GM21447 (cell line): ENCODE results near the gene DIAPH2.
A peak's percentile ranks its signal among the peaks of the same experiment; 100 is the strongest.
"Not testable (repeated sequence)": the region's sequence is repeated elsewhere in the genome, so short reads cannot be mapped to it uniquely, and the experiment has no call there.

Experiments
- ATAC-seq: cut with Tn5 transposase; IDR thresholded peaks from one replicate; pipeline ENCODE4 v1.9.1; 2021; ENCODE audit not compliant: unreplicated experiment

DIAPH2 gene

GRCh38 chrX:96714393-96714792, 29.8 kb downstream of the DIAPH2 start:
- not testable (repeated sequence) for ATAC-seq

DNA sequence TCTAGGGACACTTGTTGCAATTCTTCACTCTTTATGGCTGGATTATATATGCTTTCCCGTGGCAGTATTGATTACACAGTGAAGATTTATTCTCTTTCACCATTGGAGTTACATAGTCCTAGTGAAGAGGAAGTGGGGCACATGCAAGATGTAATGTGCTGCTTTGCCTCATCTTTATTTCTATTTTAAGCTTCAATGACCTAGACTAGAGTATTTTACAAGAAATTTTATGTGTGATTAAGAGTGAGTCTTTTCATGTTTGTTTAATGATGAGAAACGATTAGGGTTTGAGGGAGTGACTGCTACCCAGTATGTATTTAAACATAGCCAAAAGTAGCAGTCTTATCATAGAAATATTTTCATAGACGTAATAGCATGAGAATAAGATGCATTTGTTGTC, 30.8 kb downstream of the DIAPH2 start:
- ATAC-seq: no peak

- no peak for ATAC-seq
Measured at GRCh38 chrX:96719161-96719875, 34.7 kb downstream of the DIAPH2 start.

GRCh38 chrX:96721354-96721753, 36.7 kb downstream of the DIAPH2 start:
- ATAC-seq: peak; percentile 100

- ATAC-seq: no peak
Measured at GRCh38 chrX:96722781-96723180, 38.1 kb downstream of the DIAPH2 start.

DNA sequence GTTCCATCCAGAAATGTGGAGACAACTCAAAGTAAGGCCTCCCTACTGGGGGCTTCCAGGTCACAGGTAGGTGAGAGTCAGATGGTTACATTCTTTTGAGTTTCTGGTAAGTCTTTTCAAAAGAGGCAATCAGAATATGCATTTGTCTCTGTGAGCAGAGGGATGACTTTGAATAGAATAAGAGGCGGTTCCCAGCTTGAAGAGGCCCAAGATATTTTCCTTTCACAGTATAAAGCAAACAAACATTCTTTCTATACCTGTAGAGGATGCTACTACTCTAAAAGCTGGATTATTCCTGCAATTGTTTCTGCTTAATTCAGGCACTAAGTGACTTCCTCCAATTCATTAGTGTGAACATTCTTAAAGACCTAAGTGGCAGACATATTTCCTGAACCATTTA, 44.4 kb downstream of the DIAPH2 start:
- no peak for ATAC-seq

GRCh38 chrX:96729868-96730643, 45.4 kb downstream of the DIAPH2 start:
- ATAC-seq: no peak

DNA sequence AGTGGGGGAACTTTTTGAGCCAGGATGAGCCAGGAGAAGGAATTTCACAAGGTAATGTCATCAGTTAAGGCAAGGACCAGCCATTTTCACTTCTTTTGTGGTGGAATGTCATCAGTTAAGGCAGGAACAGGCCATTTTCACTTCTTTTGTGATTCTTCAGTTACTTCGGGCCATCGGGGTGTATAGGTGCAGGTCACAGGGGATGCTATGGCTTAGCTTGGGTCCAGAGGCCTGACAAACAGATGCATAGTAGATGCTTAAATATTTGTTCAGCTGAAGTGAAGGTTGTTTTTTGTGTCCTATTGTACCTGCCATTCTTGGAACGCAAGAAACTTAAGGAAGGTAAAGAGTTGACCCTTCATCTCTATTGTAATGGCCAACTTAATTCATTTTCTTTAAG, 46.4 kb downstream of the DIAPH2 start:
- not testable (repeated sequence) for ATAC-seq

- ATAC-seq: no peak
Measured at GRCh38 chrX:96743367-96744073, 58.9 kb downstream of the DIAPH2 start.

GRCh38 chrX:96752781-96753180, 68.1 kb downstream of the DIAPH2 start:
- no peak for ATAC-seq

DNA sequence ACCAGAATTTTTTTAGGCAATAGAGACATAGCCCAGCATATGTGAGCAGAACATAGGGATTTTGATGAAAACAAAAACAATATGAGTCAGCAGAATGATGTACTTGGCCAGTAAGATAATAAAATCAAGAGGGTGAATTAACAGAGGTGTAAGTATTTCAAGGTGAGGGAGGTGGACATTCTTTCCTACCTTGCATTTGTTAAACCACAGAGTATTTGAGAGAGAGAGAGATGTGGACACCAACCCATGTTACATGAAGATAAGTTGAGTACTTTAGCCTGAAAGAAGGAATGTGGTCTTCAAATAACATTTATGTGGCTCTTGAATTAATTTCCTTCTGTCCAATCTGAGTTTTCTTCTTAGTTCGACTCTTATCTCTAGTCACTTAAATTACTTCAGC, 68.6 kb downstream of the DIAPH2 start:
- ATAC-seq: no peak

- ATAC-seq: no peak
Measured at GRCh38 chrX:96756491-96756890, 71.8 kb downstream of the DIAPH2 start.

GRCh38 chrX:96761566-96761965, 76.9 kb downstream of the DIAPH2 start:
- no peak for ATAC-seq

DNA sequence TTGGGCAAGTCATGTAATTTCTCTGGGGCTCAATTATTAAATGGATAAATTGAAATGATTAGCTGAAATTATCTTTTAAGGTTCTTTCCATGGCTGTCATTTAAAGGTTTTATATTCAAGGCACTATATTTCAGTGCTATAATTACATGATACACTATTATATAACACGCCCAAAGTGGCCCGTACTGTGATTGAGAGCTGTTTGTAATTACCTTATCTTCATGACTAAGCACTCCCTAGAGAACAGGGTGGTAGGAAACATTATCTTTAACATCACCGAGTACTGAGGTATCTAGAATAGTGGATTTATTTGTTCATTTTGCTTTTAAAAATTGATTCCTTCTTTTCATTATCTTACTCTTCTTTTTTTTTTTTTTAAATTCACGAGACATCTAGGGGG, 79.0 kb downstream of the DIAPH2 start:
- no peak for ATAC-seq

- peak; percentile 70 for ATAC-seq
Measured at GRCh38 chrX:96764864-96765263, 80.2 kb downstream of the DIAPH2 start.

DNA sequence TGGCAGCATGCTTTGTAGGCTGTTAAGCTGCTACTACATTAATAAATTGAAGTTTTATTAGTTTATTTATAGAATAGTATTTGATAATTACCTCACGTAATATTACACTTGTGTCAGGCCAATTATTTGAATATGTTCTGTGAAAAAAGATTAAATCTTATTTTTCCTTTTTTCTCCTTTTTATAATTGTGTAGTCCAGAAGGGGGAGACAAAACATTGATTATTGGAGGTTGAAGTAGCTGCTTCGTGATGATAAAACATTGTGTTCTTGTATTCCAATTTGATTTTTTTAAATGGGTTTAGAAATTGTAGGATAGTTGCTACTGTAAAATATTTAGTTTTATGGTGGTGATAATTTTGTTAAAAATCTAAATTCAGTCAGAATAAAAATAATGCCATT, 85.7 kb downstream of the DIAPH2 start:
- ATAC-seq: no peak

GRCh38 chrX:96771486-96771885, 86.8 kb downstream of the DIAPH2 start:
- ATAC-seq: no peak

DNA sequence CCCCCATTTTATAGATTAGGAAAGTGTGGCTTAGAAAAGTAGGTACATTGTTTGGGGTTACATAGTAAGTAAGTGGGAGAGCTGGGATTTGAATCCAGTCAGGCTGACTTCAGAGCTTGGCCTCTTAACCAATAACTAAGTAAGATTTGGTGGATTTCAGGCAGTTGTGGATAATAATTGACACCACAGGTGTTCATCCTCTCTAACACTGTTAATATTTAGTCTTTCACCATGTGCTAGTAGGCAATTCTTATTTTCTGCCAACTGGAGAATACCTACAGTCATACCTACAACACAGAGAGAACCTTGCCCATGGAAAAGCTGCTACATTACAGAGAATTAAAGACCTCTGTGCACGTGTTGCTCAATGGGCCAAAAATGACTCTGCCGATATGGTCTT, 89.5 kb downstream of the DIAPH2 start:
- ATAC-seq: no peak

GRCh38 chrX:96776966-96777365, 92.3 kb downstream of the DIAPH2 start:
- no peak for ATAC-seq

GRCh38 chrX:96791559-96791958, 106.9 kb downstream of the DIAPH2 start:
- ATAC-seq: no peak

GRCh38 chrX:96792047-96792446, 107.4 kb downstream of the DIAPH2 start:
- ATAC-seq: no peak

DNA sequence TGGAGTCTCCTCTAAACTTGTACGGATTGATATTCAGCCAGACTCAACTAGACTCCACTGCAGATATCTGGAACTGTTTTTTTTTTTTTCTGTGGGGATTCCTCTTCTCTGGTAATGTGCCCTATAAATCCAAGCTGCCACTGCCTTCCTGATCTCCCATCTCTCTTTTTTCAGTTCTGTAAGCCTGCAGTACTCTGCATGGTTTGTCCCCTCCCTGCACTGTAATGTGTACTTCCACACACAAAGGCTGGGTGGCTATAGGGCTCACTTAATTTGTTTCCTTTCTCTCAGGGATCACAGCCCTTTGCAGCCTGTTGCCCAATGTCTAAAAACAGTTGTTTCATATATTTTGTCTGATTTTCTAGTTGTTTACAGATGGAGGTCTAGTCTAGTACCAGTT, 114.3 kb downstream of the DIAPH2 start:
- no peak for ATAC-seq
